HepG2 (cell line): ENCODE data around the gene FRMD4A. TPM values are rescaled to one million over a fixed set of nuclear protein-coding genes. Genes with fewer than 3 reads are reported as not detected.

Experiments
- ATAC-seq: fragments of 200-7000 bp; cut with Tn5 transposase; 3 replicates; pipeline ENCODE4 v1.9.1; 2020; ENCODE audit warnings: mild to moderate bottlenecking, moderate library complexity
- BruUV-seq: library from RNA; stranded (reverse); fragments of 400-500 nt; replicated peaks from 2 replicates; lab custom pipeline; 2021; lab: Mats Ljungman, UMichigan
- CTCF ChIA-PET: fragments of 300-600 bp; formaldehyde crosslinking; extraction: SDS; loops from one replicate; lab custom pipeline; 2021; ENCODE audit warnings: low total read pairs, inconsistent platforms, low intra/inter-chr PET ratio; lab: Yijun Ruan, JAX
- POLR2A ChIA-PET: fragments of 350-600 bp; sonication (Branson Sonifier 250); formaldehyde crosslinking; loops from one replicate; lab custom pipeline; 2020; ENCODE audit warnings: antibody characterized with exemption, inconsistent platforms; lab: Yijun Ruan, JAX
- DNase-seq: peaks from one replicate; pipeline ENCODE4 v3.0.0-alpha.2; 2015; ENCODE audit warnings: low spot score
- FAIRE-seq: peaks from 3 replicates; lab custom pipeline; 2011; peaks lifted over from hg19 to GRCh38; lab: Jason Lieb, UNC
- H2AFZ ChIP-seq: one replicate; pipeline ENCODE4 v1.6.1; 2011; ENCODE audit warnings: low read length, inconsistent platforms
- H3K27ac ChIP-seq: fragments of 300-600 bp; 3 replicates; pipeline ENCODE4 v1.8.0; 2011; ENCODE audit warnings: mixed run types, mild to moderate bottlenecking, mixed read lengths, low read length, inconsistent platforms; ENCODE audit not compliant: insufficient read depth; ENCODE audit errors: extremely low read length
- H3K27me3 ChIP-seq, 2 experiments: fragments of 200-600 bp in 1 of 2; 2 replicates in 1 of 2; 3 replicates in 1 of 2; pipeline versions ENCODE4 v1.6.0 to v1.8.0; 2011; ENCODE audit warnings: low read length in 2 of 2, mild to moderate bottlenecking in 2 of 2, moderate library complexity in 2 of 2, inconsistent platforms in 1 of 2; ENCODE audit not compliant: insufficient read depth in 2 of 2, control insufficient read depth in 1 of 2
- H3K36me3 ChIP-seq, 2 experiments: fragments of 200-600 bp in 1 of 2; replicated peaks in 1 of 2; 2 replicates in 1 of 2; 3 replicates in 1 of 2; pipeline versions ENCODE4 v1.5.1 to v1.8.0; 2011; ENCODE audit warnings: low read length in 2 of 2, inconsistent platforms in 1 of 2; ENCODE audit not compliant: insufficient read depth in 2 of 2, control insufficient read depth in 1 of 2
- H3K4me1 ChIP-seq: 2 replicates; pipeline ENCODE4 v1.5.1; 2012; ENCODE audit warnings: low read length, inconsistent platforms; ENCODE audit not compliant: insufficient read depth
- H3K4me2 ChIP-seq: 2 replicates; pipeline ENCODE4 v1.6.0; 2011; ENCODE audit warnings: low read depth, low read length, inconsistent platforms
- H3K4me3 ChIP-seq, 3 experiments: fragments of 200-600 bp in 1 of 3; sonication (generic), shearing (Covaris generic) in 1 of 3; replicated peaks in 1 of 3; 2 replicates each; pipeline ENCODE4 v1.5.1; 2011 to 2016; ENCODE audit warnings: low read length in 3 of 3, inconsistent platforms in 2 of 3, low read depth in 2 of 3, mild to moderate bottlenecking in 2 of 3, control low read depth in 1 of 3, mixed read lengths in 1 of 3; ENCODE audit not compliant: insufficient read depth in 1 of 3
- H3K79me2 ChIP-seq: one replicate; pipeline ENCODE4 v1.6.1; 2011; ENCODE audit warnings: low read length, inconsistent platforms; ENCODE audit not compliant: insufficient read depth
- H3K9ac ChIP-seq: 2 replicates; pipeline ENCODE4 v1.6.0; 2011; ENCODE audit warnings: mild to moderate bottlenecking, low read depth, low read length, inconsistent platforms; ENCODE audit not compliant: insufficient read depth
- H3K9me3 ChIP-seq: 2 replicates; pipeline ENCODE4 v1.5.1; 2012; ENCODE audit warnings: mild to moderate bottlenecking, low read length
- H4K20me1 ChIP-seq: 2 replicates; pipeline ENCODE4 v1.6.0; 2011; ENCODE audit warnings: inconsistent platforms, mild to moderate bottlenecking, low read length, moderate library complexity; ENCODE audit not compliant: insufficient read depth
- ARID3A ChIP-seq: IDR thresholded peaks from 2 replicates; pipeline ENCODE4 v1.6.1; 2012; ENCODE audit warnings: low read depth, low read length, improper control_type of control experiment
- CSRNP1 ChIP-seq: sonication (generic); formaldehyde crosslinking; IDR thresholded peaks from 2 replicates; pipeline ENCODE4 v1.8.1; 2023; ENCODE audit warnings: mild to moderate bottlenecking, missing genetic modification reagents
- HES4 ChIP-seq: sonication (generic); formaldehyde crosslinking; IDR thresholded peaks from 2 replicates; pipeline ENCODE4 v1.9.0; 2021; ENCODE audit warnings: mild to moderate bottlenecking, missing genetic modification reagents, borderline replicate concordance
- KMT2B ChIP-seq: IDR thresholded peaks from 2 replicates; pipeline ENCODE4 v1.6.1; 2016; ENCODE audit warnings: missing genetic modification reagents, missing compliant biosample characterization
- PPARG ChIP-seq: conservative IDR thresholded peaks from 2 replicates; pipeline ENCODE4 v1.6.1; 2016; ENCODE audit warnings: missing biosample characterization, missing genetic modification reagents
- ZNF550 ChIP-seq: sonication (generic); formaldehyde crosslinking; IDR thresholded peaks from 2 replicates; pipeline ENCODE4 v1.4.0; 2020; ENCODE audit warnings: mild to moderate bottlenecking, missing genetic modification reagents, borderline replicate concordance
- ZNF83 ChIP-seq: sonication (generic); formaldehyde crosslinking; IDR thresholded peaks from 2 replicates; pipeline ENCODE4 v1.4.0; 2020; ENCODE audit warnings: missing genetic modification reagents, mild to moderate bottlenecking, borderline replicate concordance
- ZSCAN12 ChIP-seq: sonication (generic); formaldehyde crosslinking; IDR thresholded peaks from 2 replicates; pipeline ENCODE4 v1.9.0; 2021; ENCODE audit warnings: mild to moderate bottlenecking, missing genetic modification reagents
- WGBS: methylation state at CpG from one replicate; pipeline ENCODE4 v1.1.6; 2017; ENCODE audit warnings: low lambda C conversion rate; 5-methylcytosine and 5-hydroxymethylcytosine counted together
- in situ Hi-C: cut with HindIII; loops from 2 replicates; pipeline ENCODE4 v1.10.0; 2017; ENCODE audit warnings: low pct_unique_long_range_greater_than_20kb; ENCODE audit not compliant: extremely low pct_ligation_motif_present
- intact Hi-C: fragments of 100-400 bp; cut with micrococcal nuclease; formaldehyde crosslinking; loops from one replicate; pipeline ENCODE4 v1.10.0; 2022; ENCODE audit not compliant: unreplicated experiment
- polyA plus RNA-seq, 8 experiments: library from polyadenylated mRNA; depleted of rRNA in 3 of 8; stranded (reverse) in 7 of 8; unstranded in 1 of 8; fragments of >200 nt; fragmentation: Illumina TruSeq in 4 of 8; extraction: Trizol in 4 of 8; gene quantifications; 2 replicates each; pipeline versions ENCODE4 v1.2.1 to v1.2.3, GENCODE V29; 2011 to 2016; ENCODE audit warnings: low read depth in 4 of 8, missing spikeins in 1 of 8, mixed read lengths in 1 of 8; ENCODE audit not compliant: insufficient read depth in 1 of 8
- total RNA-seq, 5 experiments: library from RNA; depleted of rRNA; stranded (reverse); fragments of >200 nt; fragmentation: Illumina TruSeq; extraction: Trizol; gene quantifications; 2 replicates each; pipeline ENCODE4 v1.2.3, GENCODE V29; 2016; ENCODE audit warnings: low read depth in 1 of 5
- TF ChIP-seq, protein P1 (sequence below): sonication (generic); formaldehyde crosslinking; conservative IDR thresholded peaks from 2 replicates; pipeline ENCODE4 v1.4.0; 2020; ENCODE audit warnings: missing genetic modification reagents
- TF ChIP-seq, protein P2 (sequence below): sonication (generic); formaldehyde crosslinking; IDR thresholded peaks from 2 replicates; pipeline ENCODE4 v1.4.0; 2020; ENCODE audit warnings: missing genetic modification reagents, borderline replicate concordance

The FRMD4A gene
- total and polyA plus RNA-seq, 2 of the 13 experiments (the other 11 are each of a cell fraction or from before 2014, with no cell fraction given): 0.09 to 0.26 TPM

DNA sequence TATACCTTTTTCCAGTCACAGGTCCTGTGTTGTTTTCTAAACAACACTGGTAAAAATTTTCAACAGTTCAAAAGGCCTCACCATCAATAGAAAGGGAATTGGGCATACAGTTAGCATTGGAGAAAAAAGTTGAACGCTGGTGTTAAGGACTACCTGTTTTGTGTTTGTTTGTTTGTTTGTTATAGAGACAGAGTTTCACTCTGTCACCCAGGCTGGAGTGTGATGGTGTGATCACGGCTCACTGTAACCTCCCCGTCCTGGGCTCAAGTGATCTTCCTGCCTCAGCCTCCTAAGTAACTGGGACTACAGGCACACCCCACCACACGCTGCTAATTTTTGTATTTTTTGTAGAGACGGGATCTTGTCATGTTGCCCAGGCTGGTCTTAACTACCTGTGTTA is 437.9 kb downstream of the FRMD4A start (continued):
- TF ChIP-seq, protein P1, sequence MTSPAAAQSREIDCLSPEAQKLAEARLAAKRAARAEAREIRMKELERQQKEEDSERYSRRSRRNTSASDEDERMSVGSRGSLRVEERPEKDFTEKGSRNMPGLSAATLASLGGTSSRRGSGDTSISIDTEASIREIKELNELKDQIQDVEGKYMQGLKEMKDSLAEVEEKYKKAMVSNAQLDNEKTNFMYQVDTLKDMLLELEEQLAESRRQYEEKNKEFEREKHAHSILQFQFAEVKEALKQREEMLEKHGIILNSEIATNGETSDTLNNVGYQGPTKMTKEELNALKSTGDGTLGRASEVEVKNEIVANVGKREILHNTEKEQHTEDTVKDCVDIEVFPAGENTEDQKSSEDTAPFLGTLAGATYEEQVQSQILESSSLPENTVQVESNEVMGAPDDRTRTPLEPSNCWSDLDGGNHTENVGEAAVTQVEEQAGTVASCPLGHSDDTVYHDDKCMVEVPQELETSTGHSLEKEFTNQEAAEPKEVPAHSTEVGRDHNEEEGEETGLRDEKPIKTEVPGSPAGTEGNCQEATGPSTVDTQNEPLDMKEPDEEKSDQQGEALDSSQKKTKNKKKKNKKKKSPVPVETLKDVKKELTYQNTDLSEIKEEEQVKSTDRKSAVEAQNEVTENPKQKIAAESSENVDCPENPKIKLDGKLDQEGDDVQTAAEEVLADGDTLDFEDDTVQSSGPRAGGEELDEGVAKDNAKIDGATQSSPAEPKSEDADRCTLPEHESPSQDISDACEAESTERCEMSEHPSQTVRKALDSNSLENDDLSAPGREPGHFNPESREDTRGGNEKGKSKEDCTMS (CRISPR knock-in tag): no peak
- no peak for TF ChIP-seq KMT2B

DNA sequence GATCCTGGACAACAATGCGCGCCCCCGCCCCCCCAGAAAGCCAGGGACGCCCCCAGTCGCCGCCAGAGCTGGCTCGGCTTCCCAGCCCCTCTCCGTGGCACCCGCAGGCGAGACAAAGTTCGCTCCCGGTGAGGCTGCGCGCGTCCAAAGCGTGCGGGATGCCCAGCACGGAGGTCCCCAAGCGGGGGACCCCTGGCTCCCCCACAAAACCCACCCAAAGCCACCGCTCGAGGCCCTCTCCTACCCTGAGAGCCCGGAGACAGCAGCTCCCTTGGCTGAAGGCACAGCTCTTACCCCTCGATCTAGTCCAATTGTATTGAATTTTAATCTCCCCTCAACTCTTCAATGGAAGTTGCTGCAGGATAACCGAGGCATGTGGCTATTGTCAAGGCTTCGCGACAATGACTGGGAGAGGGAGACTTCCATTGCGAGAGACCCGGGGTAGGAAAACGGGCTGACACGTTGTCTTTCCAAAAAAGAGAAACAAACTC is 438.7 kb downstream of the FRMD4A start:
- Histone ChIP-seq H3K79me2 (no peaks in the 10 kb centered on the region), H2AFZ (no peak overlapping the region), H3K4me1 (no peaks in the 10 kb centered on the region), H3K9me3 (no peaks in the 10 kb centered on the region), H3K4me3 (no peak overlapping the region), H3K27ac (no peak overlapping the region), H3K27me3 (peaks cover 1 to 61% of the 10 kb centered on the region in 2 experiments; a peak in 4 of 5 replicates), H4K20me1 (no peaks in the 10 kb centered on the region), H3K9ac (no peak overlapping the region), H3K36me3 (no peaks in the 10 kb centered on the region), H3K4me2 (no peak overlapping the region)
- ChIA-PET POLR2A (no interaction called here), CTCF (no interaction called here)
- TF ChIP-seq, protein P2, sequence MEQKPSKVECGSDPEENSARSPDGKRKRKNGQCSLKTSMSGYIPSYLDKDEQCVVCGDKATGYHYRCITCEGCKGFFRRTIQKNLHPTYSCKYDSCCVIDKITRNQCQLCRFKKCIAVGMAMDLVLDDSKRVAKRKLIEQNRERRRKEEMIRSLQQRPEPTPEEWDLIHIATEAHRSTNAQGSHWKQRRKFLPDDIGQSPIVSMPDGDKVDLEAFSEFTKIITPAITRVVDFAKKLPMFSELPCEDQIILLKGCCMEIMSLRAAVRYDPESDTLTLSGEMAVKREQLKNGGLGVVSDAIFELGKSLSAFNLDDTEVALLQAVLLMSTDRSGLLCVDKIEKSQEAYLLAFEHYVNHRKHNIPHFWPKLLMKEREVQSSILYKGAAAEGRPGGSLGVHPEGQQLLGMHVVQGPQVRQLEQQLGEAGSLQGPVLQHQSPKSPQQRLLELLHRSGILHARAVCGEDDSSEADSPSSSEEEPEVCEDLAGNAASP (CRISPR knock-in tag): no peak
- TF ChIP-seq CSRNP1 (CRISPR knock-in tag) (no peak), ZNF83 (CRISPR knock-in tag) (no peak), HES4 (CRISPR knock-in tag) (no peak), PPARG (CRISPR knock-in tag) (no peak), ZNF550 (no peak), ARID3A (no peak), ZSCAN12 (no peak)
- FAIRE-seq (no peak), ATAC-seq (no peak), DNase-seq (no peak)
- in situ Hi-C loops (no loop called here), intact Hi-C loops (no loop called here)
- 21% methylated on average over 11 of the region's 30 CpGs for WGBS
- no TSS peak for BruUV-seq
